GM12878 (cell line): ENCODE data around the gene TUBB4B. TPM values are rescaled to one million over a fixed set of nuclear protein-coding genes. Genes with fewer than 3 reads are reported as not detected.

ENCODE experiments used
- ATF7 ChIP-seq: fragments of 450-650 bp; IDR thresholded peaks from 2 replicates; pipeline ENCODE4 v1.6.1; 2016; ENCODE audit warnings: low read depth, mild to moderate bottlenecking
- BMI1 ChIP-seq: fragments of 450-650 bp; IDR thresholded peaks from 2 replicates; pipeline ENCODE4 v1.6.1; 2016; ENCODE audit warnings: mild to moderate bottlenecking, moderate library complexity, borderline replicate concordance
- BRCA1 ChIP-seq: IDR thresholded peaks from 2 replicates; pipeline ENCODE4 v1.6.1; 2011; ENCODE audit warnings: low read depth, low read length, improper control_type of control experiment
- CBFB ChIP-seq: IDR thresholded peaks from 2 replicates; pipeline ENCODE4 v1.6.1; 2016; ENCODE audit warnings: antibody characterized with exemption, low read depth
- CHD4 ChIP-seq: fragments of 200-600 bp; sonication (generic); IDR thresholded peaks from 2 replicates; pipeline ENCODE4 v1.6.1; 2016; ENCODE audit warnings: mild to moderate bottlenecking
- EGR1 ChIP-seq, 2 experiments: IDR thresholded peaks; 1 replicate in 1 of 2; 2 replicates in 1 of 2; pipeline ENCODE4 v1.6.1; 2011 to 2012; ENCODE audit warnings: low read depth in 2 of 2, low read length in 2 of 2, borderline replicate concordance in 1 of 2, mild to moderate bottlenecking in 1 of 2, moderate library complexity in 1 of 2
- HDAC6 ChIP-seq: fragments of 200-600 bp; sonication (generic); IDR thresholded peaks from one replicate; pipeline ENCODE4 v1.8.0; 2017; ENCODE audit warnings: antibody characterized with exemption; ENCODE audit not compliant: unreplicated experiment
- IRF4 ChIP-seq: IDR thresholded peaks from 2 replicates; pipeline ENCODE4 v1.6.1; 2011; ENCODE audit warnings: low read depth, low read length
- MLLT1 ChIP-seq: fragments of 450-650 bp; IDR thresholded peaks from 2 replicates; pipeline ENCODE4 v1.6.1; 2016; ENCODE audit warnings: mild to moderate bottlenecking
- MYC ChIP-seq: IDR thresholded peaks from 2 replicates; pipeline ENCODE4 v1.6.1; 2011; ENCODE audit warnings: mild to moderate bottlenecking, low read length, moderate library complexity, inconsistent platforms; ENCODE audit not compliant: insufficient read depth, insufficient replicate concordance, insufficient read length, severe bottlenecking
- PML ChIP-seq: IDR thresholded peaks from 2 replicates; pipeline ENCODE4 v1.6.1; 2012; ENCODE audit warnings: low read length, inconsistent platforms
- POLR2A ChIP-seq: IDR thresholded peaks from 2 replicates; pipeline ENCODE4 v1.6.1; 2011; ENCODE audit warnings: low read depth, mild to moderate bottlenecking, low read length
- POU2F2 ChIP-seq: IDR thresholded peaks from 3 replicates; pipeline ENCODE4 v1.6.1; 2011; ENCODE audit warnings: low read depth, mild to moderate bottlenecking, low read length, borderline replicate concordance
- RAD21 ChIP-seq: IDR thresholded peaks from 2 replicates; pipeline ENCODE4 v1.6.1; 2011; ENCODE audit warnings: mild to moderate bottlenecking, low read depth, low read length, moderate library complexity; ENCODE audit not compliant: insufficient read depth
- RAD51 ChIP-seq: fragments of 450-650 bp; IDR thresholded peaks from 2 replicates; pipeline ENCODE4 v1.6.1; 2016; ENCODE audit warnings: moderate library complexity, mild to moderate bottlenecking, inconsistent platforms
- RBBP5 ChIP-seq: fragments of 200-600 bp; sonication (generic); conservative IDR thresholded peaks from 2 replicates; pipeline ENCODE4 v1.6.1; 2016
- SKIL ChIP-seq: fragments of 450-650 bp; IDR thresholded peaks from 2 replicates; pipeline ENCODE4 v1.6.1; 2017; ENCODE audit warnings: mild to moderate bottlenecking, low read depth, inconsistent platforms; ENCODE audit not compliant: poor library complexity, severe bottlenecking
- SP1 ChIP-seq: IDR thresholded peaks from one replicate; pipeline ENCODE4 v1.6.1; 2011; ENCODE audit warnings: low read depth, low read length
- SPI1 ChIP-seq: IDR thresholded peaks from 2 replicates; pipeline ENCODE4 v1.6.1; 2011; ENCODE audit warnings: low read depth, mild to moderate bottlenecking, low read length, moderate library complexity, borderline replicate concordance; ENCODE audit not compliant: insufficient read depth
- TCF12 ChIP-seq: IDR thresholded peaks from 2 replicates; pipeline ENCODE4 v1.6.1; 2011; ENCODE audit warnings: low read depth, mild to moderate bottlenecking, low read length
- TCF3 ChIP-seq: IDR thresholded peaks from 2 replicates; pipeline ENCODE4 v1.6.1; 2012; ENCODE audit warnings: low read depth, mild to moderate bottlenecking, low read length, borderline replicate concordance; ENCODE audit not compliant: insufficient read depth
- ZNF384 ChIP-seq: IDR thresholded peaks from 2 replicates; pipeline ENCODE4 v1.6.1; 2012; ENCODE audit warnings: low read depth, mild to moderate bottlenecking, low read length, improper control_type of control experiment, borderline replicate concordance
- ZSCAN29 ChIP-seq: fragments of 450-650 bp; IDR thresholded peaks from 2 replicates; pipeline ENCODE4 v1.6.1; 2017; ENCODE audit warnings: mild to moderate bottlenecking, moderate library complexity
- ZZZ3 ChIP-seq: IDR thresholded peaks from 2 replicates; pipeline ENCODE4 v1.6.1; 2011; ENCODE audit warnings: low read depth; ENCODE audit not compliant: control insufficient read depth, insufficient read length
- polyA plus RNA-seq, 11 experiments: library from polyadenylated mRNA; depleted of rRNA in 4 of 11; unstranded in 6 of 11; stranded (reverse) in 5 of 11; fragments of >200 nt; fragmentation: Nextera tagmentation in 4 of 11; fragmentation: Illumina TruSeq in 1 of 11; extraction: Ambion mirVana in 4 of 11; extraction: Trizol in 1 of 11; gene quantifications; 1 replicate in 1 of 11; 2 replicates in 10 of 11; pipeline versions ENCODE4 v1.2.1 to v1.2.3, GENCODE V29; 2011 to 2016; ENCODE audit warnings: inconsistent platforms in 2 of 11, missing spikeins in 2 of 11, low read depth in 1 of 11
- total RNA-seq, 4 experiments: library from RNA; depleted of rRNA in 3 of 4; stranded (reverse); fragments of >200 nt in 3 of 4; fragmentation: Illumina TruSeq in 1 of 4; extraction: Trizol in 1 of 4; gene quantifications; 2 replicates each; pipeline versions ENCODE4 v1.2.1 to v1.2.3, GENCODE V29; 2013 to 2021
- TF ChIP-seq, protein P1 (sequence below): fragments of 450-650 bp; conservative IDR thresholded peaks from 2 replicates; pipeline ENCODE4 v1.6.1; 2017; ENCODE audit warnings: mild to moderate bottlenecking, moderate library complexity
- TF ChIP-seq, protein P2 (sequence below): fragments of 450-650 bp; IDR thresholded peaks from 2 replicates; pipeline ENCODE4 v1.6.1; 2014; ENCODE audit warnings: mild to moderate bottlenecking

TUBB4B gene
- total and polyA plus RNA-seq, 10 of the 15 experiments (the other 5 are each of a cell fraction or from before 2014, with no cell fraction given): 23.0 to 532 (median 254) TPM

DNA sequence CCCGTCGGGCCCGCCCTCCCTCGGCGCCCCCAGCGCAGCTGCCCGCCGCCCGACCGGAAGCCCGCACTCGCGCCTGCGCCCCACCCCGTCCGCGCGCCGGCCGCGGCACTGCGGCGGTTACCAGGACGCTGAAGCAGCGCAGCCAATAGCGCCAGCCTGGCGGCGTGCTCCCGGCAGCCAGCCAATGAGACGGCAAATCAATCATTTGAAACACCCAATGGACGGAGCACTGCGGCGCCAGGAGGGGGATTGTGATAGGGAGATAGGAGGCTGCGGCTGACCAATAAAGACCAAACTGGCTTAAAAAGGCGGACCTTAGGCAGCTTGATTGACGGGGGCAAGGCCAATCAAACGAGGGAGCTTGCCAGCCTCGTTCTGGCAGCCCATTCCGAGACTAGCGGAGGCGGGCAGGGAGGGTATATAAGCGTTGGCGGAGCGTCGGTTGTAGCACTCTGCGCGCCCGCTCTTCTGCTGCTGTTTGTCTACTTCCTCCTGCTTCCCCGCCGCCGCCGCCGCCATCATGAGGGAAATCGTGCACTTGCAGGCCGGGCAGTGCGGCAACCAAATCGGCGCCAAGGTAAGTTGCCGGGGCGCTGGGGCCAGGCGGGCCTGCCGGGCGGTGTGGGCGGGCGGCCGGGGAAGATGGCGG lies at the start of gene TUBB4B (continued):
- TF ChIP-seq SPI1: 0 out of 2 replicates have a peak, but pooled peaks have one; percentile 17
- TF ChIP-seq IRF4: no peak
- no peak for TF ChIP-seq RAD21
- TF ChIP-seq TCF3: peak; percentile 90
- TF ChIP-seq, protein P1, sequence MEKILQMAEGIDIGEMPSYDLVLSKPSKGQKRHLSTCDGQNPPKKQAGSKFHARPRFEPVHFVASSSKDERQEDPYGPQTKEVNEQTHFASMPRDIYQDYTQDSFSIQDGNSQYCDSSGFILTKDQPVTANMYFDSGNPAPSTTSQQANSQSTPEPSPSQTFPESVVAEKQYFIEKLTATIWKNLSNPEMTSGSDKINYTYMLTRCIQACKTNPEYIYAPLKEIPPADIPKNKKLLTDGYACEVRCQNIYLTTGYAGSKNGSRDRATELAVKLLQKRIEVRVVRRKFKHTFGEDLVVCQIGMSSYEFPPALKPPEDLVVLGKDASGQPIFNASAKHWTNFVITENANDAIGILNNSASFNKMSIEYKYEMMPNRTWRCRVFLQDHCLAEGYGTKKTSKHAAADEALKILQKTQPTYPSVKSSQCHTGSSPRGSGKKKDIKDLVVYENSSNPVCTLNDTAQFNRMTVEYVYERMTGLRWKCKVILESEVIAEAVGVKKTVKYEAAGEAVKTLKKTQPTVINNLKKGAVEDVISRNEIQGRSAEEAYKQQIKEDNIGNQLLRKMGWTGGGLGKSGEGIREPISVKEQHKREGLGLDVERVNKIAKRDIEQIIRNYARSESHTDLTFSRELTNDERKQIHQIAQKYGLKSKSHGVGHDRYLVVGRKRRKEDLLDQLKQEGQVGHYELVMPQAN: peak; percentile 96
- TF ChIP-seq TCF12: peak; percentile 83
- TF ChIP-seq POLR2A: no peak
- no peak for TF ChIP-seq RBBP5
- no peak for TF ChIP-seq ZZZ3
- TF ChIP-seq SP1: peak; percentile 99
- TF ChIP-seq ZNF384: no peak
- no peak for TF ChIP-seq RAD51
- TF ChIP-seq CHD4: no peak
- peak; percentile 88 for TF ChIP-seq HDAC6
- TF ChIP-seq MLLT1: no peak; the same call in 1 of the 2 replicates
- TF ChIP-seq MYC: no peak
- TF ChIP-seq CBFB: peak; percentile 98
- peak; percentile 97 for TF ChIP-seq POU2F2
- no peak for TF ChIP-seq BRCA1
- TF ChIP-seq, protein P2, sequence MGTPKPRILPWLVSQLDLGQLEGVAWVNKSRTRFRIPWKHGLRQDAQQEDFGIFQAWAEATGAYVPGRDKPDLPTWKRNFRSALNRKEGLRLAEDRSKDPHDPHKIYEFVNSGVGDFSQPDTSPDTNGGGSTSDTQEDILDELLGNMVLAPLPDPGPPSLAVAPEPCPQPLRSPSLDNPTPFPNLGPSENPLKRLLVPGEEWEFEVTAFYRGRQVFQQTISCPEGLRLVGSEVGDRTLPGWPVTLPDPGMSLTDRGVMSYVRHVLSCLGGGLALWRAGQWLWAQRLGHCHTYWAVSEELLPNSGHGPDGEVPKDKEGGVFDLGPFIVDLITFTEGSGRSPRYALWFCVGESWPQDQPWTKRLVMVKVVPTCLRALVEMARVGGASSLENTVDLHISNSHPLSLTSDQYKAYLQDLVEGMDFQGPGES: peak; percentile 100
- no peak for TF ChIP-seq PML
- TF ChIP-seq SKIL: peak; percentile 85
- no peak for TF ChIP-seq BMI1
- TF ChIP-seq EGR1 (IDR thresholded peaks at IDR 0.05; ENCODE audit: borderline replicate concordance in 1 of 2, low read depth in 2 of 2, low read length in 2 of 2): peak in 1 of 2 experiments; percentile 73; a peak in 2 of 3 replicates
- TF ChIP-seq ZSCAN29: peak; percentile 59; the same call in 1 of the 2 replicates
- TF ChIP-seq ATF7: no peak
